K562 (cell line): Measurements from ENCODE around the gene MCM5. TPM values are rescaled to one million over a fixed set of nuclear protein-coding genes. Genes with fewer than 3 reads are reported as not detected.

Source experiments
- FOXJ2 ChIP-seq: fragments of 200-800 bp; sonication (Bioruptor generic); IDR thresholded peaks from 2 replicates; pipeline ENCODE4 v1.6.1; 2016; ENCODE audit warnings: missing genetic modification characterization, missing compliant biosample characterization
- GATAD2B ChIP-seq: fragments of 450-650 bp; IDR thresholded peaks from 2 replicates; pipeline ENCODE4 v1.6.1; 2017; ENCODE audit warnings: mild to moderate bottlenecking, borderline replicate concordance
- HMGXB4 ChIP-seq: sonication (generic); formaldehyde crosslinking; IDR thresholded peaks from 2 replicates; pipeline ENCODE4 v1.8.1; 2023; ENCODE audit warnings: mild to moderate bottlenecking, missing genetic modification reagents
- MCM3 ChIP-seq: fragments of 450-650 bp; IDR thresholded peaks from 2 replicates; pipeline ENCODE4 v1.6.1; 2016
- MCM7 ChIP-seq, 2 experiments: fragments of 450-650 bp; IDR thresholded peaks; 2 replicates each; pipeline ENCODE4 v1.6.1; 2016 to 2018
- NCOR1 ChIP-seq: fragments of 450-650 bp; IDR thresholded peaks from 2 replicates; pipeline ENCODE4 v1.6.1; 2016; ENCODE audit warnings: mild to moderate bottlenecking, moderate library complexity
- NUFIP1 ChIP-seq: fragments of 450-650 bp; IDR thresholded peaks from 2 replicates; pipeline ENCODE4 v1.6.1; 2018; ENCODE audit not compliant: partially characterized antibody
- SIRT6 ChIP-seq: IDR thresholded peaks from one replicate; pipeline ENCODE4 v1.6.1; 2012; ENCODE audit warnings: low read depth, mild to moderate bottlenecking, control low read depth, inconsistent platforms, low read length, moderate library complexity
- SNAPC5 ChIP-seq: fragments of 250-450 bp; sonication (Bioruptor Pico); IDR thresholded peaks from 2 replicates; pipeline ENCODE4 v1.8.0; 2021; ENCODE audit warnings: moderate library complexity, mild to moderate bottlenecking, inconsistent platforms
- XRCC5 ChIP-seq: fragments of 200-400 bp; formaldehyde crosslinking; IDR thresholded peaks from 2 replicates; pipeline ENCODE4 v1.6.1; 2017; ENCODE audit warnings: low read depth, mild to moderate bottlenecking, low read length
- ZNF79 ChIP-seq: fragments of 250-450 bp; sonication (Bioruptor Pico); IDR thresholded peaks from 2 replicates; pipeline ENCODE4 v1.4.0; 2020; ENCODE audit warnings: low read depth, mild to moderate bottlenecking, moderate library complexity
- polyA plus RNA-seq, 8 experiments: library from polyadenylated mRNA; depleted of rRNA in 4 of 8; stranded (reverse) in 5 of 8; unstranded in 3 of 8; fragments of >200 nt; fragmentation: Nextera tagmentation in 2 of 8; fragmentation: Illumina TruSeq in 1 of 8; extraction: Ambion mirVana in 2 of 8; extraction: Trizol in 1 of 8; gene quantifications; 2 replicates each; pipeline versions ENCODE4 v1.2.1 to v1.2.3, GENCODE V29; 2011 to 2014; ENCODE audit warnings: inconsistent platforms in 1 of 8, missing spikeins in 1 of 8
- total RNA-seq, 7 experiments: library from RNA; depleted of rRNA in 6 of 7; stranded (reverse); fragments of >200 nt in 6 of 7; fragmentation: Illumina TruSeq in 2 of 7; extraction: Trizol in 2 of 7; gene quantifications; 2 replicates each; pipeline versions ENCODE4 v1.2.1 to v1.2.3, GENCODE V29; 2011 to 2021; ENCODE audit warnings: low replicate concordance in 1 of 7
- TF ChIP-seq, protein P1 (sequence below): sonication (generic); formaldehyde crosslinking; IDR thresholded peaks from 2 replicates; pipeline ENCODE4 v1.8.0; 2023; ENCODE audit warnings: mild to moderate bottlenecking, missing genetic modification reagents
- TF ChIP-seq, protein P2 (sequence below): fragments of 250-450 bp; sonication (Bioruptor Pico); IDR thresholded peaks from 2 replicates; pipeline ENCODE4 v1.9.0; 2021; ENCODE audit warnings: mild to moderate bottlenecking, inconsistent platforms
- TF ChIP-seq, protein P3 (sequence below): sonication (generic); formaldehyde crosslinking; IDR thresholded peaks from 2 replicates; pipeline ENCODE4 v1.8.1; 2022; ENCODE audit warnings: missing genetic modification reagents
- TF ChIP-seq, protein P4 (sequence below): fragments of 450-650 bp; IDR thresholded peaks from 2 replicates; pipeline ENCODE4 v1.6.1; 2017; ENCODE audit warnings: antibody characterized with exemption

MCM5 gene
- total and polyA plus RNA-seq, 9 of the 15 experiments (the other 6 are each of a cell fraction or from before 2014, with no cell fraction given), result 5.6 to 180 (median 66.1) TPM

DNA sequence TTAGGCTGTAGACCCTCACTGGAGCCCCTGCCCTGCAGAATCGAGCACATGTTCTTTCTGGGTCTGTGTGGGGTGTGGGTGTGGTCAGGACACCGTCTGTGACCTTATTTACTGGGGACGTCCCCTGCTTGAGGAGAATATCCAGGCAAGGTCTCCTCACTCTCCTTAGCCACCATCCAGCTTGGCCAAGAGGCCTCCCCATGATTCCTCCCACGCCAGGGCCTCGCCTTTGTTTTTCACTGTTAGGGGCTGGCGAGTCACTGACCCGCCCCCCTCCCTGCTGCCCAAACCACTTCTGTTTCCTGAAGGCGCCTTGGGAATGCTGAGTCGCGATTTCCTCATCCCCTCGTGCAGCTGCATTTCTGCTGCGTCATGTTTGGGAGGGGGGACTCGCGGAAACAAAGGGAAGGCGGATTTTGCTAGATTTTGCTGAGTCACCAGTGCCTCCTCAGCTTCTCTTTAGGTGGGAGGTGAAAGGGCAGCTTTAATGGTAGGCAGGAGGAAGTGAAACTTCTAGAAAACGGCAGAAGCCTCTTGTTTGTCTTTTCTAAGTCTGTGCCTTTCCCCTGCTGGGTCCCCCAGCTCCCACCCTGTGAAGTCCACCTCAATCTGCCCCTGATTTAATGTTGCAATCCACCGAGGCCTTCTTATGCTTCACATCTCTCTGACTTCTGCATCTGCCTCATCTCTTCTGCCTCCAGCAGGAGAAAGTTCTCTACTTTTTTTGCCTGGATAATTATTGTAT lies 23.0 kb upstream of the MCM5 start (continued):
- TF ChIP-seq GATAD2B, result 0 out of 2 replicates have a peak, but pooled peaks have one; percentile 27
- TF ChIP-seq MCM7 (IDR thresholded peaks at IDR 0.05), result peak in 1 of 2 experiments; percentile 94; a peak in 1 of 4 replicates
- TF ChIP-seq, protein P1, sequence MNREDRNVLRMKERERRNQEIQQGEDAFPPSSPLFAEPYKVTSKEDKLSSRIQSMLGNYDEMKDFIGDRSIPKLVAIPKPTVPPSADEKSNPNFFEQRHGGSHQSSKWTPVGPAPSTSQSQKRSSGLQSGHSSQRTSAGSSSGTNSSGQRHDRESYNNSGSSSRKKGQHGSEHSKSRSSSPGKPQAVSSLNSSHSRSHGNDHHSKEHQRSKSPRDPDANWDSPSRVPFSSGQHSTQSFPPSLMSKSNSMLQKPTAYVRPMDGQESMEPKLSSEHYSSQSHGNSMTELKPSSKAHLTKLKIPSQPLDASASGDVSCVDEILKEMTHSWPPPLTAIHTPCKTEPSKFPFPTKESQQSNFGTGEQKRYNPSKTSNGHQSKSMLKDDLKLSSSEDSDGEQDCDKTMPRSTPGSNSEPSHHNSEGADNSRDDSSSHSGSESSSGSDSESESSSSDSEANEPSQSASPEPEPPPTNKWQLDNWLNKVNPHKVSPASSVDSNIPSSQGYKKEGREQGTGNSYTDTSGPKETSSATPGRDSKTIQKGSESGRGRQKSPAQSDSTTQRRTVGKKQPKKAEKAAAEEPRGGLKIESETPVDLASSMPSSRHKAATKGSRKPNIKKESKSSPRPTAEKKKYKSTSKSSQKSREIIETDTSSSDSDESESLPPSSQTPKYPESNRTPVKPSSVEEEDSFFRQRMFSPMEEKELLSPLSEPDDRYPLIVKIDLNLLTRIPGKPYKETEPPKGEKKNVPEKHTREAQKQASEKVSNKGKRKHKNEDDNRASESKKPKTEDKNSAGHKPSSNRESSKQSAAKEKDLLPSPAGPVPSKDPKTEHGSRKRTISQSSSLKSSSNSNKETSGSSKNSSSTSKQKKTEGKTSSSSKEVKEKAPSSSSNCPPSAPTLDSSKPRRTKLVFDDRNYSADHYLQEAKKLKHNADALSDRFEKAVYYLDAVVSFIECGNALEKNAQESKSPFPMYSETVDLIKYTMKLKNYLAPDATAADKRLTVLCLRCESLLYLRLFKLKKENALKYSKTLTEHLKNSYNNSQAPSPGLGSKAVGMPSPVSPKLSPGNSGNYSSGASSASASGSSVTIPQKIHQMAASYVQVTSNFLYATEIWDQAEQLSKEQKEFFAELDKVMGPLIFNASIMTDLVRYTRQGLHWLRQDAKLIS (CRISPR knock-in tag), result no peak
- no peak for TF ChIP-seq SIRT6
- TF ChIP-seq FOXJ2, result peak; percentile 87
- TF ChIP-seq ZNF79 (CRISPR knock-in tag), result 0 out of 2 replicates have a peak, but pooled peaks have one; percentile 37
- TF ChIP-seq, protein P2, sequence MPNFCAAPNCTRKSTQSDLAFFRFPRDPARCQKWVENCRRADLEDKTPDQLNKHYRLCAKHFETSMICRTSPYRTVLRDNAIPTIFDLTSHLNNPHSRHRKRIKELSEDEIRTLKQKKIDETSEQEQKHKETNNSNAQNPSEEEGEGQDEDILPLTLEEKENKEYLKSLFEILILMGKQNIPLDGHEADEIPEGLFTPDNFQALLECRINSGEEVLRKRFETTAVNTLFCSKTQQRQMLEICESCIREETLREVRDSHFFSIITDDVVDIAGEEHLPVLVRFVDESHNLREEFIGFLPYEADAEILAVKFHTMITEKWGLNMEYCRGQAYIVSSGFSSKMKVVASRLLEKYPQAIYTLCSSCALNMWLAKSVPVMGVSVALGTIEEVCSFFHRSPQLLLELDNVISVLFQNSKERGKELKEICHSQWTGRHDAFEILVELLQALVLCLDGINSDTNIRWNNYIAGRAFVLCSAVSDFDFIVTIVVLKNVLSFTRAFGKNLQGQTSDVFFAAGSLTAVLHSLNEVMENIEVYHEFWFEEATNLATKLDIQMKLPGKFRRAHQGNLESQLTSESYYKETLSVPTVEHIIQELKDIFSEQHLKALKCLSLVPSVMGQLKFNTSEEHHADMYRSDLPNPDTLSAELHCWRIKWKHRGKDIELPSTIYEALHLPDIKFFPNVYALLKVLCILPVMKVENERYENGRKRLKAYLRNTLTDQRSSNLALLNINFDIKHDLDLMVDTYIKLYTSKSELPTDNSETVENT (CRISPR knock-in tag), result no peak
- TF ChIP-seq NUFIP1, result peak; percentile 49
- no peak for TF ChIP-seq SNAPC5
- no peak for TF ChIP-seq MCM3
- TF ChIP-seq, protein P3, sequence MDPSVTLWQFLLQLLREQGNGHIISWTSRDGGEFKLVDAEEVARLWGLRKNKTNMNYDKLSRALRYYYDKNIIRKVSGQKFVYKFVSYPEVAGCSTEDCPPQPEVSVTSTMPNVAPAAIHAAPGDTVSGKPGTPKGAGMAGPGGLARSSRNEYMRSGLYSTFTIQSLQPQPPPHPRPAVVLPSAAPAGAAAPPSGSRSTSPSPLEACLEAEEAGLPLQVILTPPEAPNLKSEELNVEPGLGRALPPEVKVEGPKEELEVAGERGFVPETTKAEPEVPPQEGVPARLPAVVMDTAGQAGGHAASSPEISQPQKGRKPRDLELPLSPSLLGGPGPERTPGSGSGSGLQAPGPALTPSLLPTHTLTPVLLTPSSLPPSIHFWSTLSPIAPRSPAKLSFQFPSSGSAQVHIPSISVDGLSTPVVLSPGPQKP (CRISPR knock-in tag), result no peak
- TF ChIP-seq, protein P4, sequence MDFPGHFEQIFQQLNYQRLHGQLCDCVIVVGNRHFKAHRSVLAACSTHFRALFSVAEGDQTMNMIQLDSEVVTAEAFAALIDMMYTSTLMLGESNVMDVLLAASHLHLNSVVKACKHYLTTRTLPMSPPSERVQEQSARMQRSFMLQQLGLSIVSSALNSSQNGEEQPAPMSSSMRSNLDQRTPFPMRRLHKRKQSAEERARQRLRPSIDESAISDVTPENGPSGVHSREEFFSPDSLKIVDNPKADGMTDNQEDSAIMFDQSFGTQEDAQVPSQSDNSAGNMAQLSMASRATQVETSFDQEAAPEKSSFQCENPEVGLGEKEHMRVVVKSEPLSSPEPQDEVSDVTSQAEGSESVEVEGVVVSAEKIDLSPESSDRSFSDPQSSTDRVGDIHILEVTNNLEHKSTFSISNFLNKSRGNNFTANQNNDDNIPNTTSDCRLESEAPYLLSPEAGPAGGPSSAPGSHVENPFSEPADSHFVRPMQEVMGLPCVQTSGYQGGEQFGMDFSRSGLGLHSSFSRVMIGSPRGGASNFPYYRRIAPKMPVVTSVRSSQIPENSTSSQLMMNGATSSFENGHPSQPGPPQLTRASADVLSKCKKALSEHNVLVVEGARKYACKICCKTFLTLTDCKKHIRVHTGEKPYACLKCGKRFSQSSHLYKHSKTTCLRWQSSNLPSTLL, result no peak
- peak; percentile 83 for TF ChIP-seq NCOR1
- no peak for TF ChIP-seq HMGXB4 (CRISPR knock-in tag)
- TF ChIP-seq XRCC5, result 0 out of 2 replicates have a peak, but pooled peaks have one; percentile 47
